Measurements from ENCODE around the gene C1QTNF6. TPM values are rescaled to one million over a fixed set of nuclear protein-coding genes. Genes with fewer than 3 reads are reported as not detected.
"Not testable (repeated sequence)": the region's sequence is repeated elsewhere in the genome, so short reads cannot be mapped to it uniquely, and the experiment has no call there.

C1QTNF6 gene
- total RNA-seq, 1 donor from 2014 or later = 7.1 TPM

DNA sequence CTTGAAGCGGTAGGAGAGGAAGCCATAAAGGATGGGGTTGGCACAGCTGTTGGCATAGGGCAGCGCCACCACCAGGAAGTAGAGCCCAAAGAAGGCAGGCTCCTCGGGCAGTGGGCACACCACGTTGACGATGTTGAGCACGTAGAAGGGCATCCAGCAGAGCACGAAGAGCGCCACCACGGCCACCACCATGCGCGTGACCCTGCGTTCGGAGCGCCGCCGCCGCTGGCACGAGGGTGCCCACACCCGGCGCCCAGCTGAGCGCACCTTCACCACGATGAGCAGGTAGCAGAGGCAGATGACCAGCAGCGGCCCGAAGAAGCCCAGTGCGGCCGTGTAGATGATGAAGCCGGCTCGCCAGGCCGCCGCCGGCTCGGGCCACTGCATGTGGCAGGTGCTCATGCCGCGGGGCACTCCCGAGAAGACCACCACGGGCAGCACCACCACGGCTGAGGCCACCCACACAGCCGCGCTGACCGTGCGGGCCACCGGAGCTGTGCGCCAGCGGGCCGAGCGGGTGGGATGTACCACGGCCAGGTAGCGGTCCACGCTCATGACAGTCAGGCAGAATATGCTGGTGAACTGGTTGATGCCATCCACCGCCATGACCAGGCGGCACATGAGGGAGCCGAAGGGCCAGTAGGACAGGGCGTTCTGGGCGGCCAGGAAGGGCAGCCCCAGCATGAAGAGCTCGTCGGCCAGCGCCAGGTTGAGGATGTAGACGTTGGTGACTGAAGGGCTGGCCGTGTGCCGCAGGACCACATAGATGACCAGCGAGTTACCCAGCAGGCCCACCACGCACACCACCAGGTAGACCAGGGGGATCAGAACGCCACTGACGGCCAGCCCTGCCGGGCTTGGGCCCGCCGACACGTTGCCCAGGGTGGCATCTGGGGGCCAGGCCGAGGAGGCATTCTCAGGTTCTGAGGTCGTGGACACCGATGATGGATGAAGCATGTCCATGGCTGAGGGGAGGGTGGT is 19.1 kb upstream of the C1QTNF6 start:
- DNase-seq (ENCODE audit: low read depth) = no peak

DNA sequence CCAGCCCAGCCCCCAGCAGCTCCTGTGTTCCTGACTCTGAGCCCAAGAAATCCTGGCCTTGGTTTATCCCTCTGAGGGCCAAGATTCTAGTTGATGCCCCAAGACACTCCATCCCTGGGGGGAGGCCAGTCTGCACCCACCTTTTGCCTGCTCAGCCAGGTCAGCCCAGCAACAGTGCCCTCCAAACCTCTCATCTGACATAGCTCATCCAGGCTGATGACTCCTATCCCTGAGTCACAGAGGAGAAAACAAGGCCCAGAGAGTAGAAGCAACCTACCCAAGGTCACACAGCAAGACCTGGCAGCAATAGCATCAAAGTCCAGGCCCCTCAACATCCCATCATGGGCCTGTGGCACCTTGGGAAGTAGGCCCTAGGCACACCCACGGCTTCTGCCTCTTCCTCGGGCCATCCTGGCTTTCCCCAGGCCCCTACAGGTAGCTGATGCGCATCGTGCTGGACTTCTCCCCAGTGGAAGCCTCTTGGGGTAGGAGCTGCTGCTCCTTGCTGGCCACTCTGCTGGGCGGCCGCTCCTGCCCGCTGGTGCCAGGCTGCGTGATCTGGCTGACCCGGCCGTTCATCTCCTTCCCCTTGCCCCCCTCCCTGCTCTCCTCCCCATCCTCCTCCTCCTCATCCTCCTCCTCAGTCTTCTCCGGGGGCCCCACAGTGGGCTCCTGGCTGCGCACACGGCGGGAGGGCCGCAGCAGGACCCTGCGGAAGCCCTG is 18.2 kb upstream of the C1QTNF6 start:
- no peak for DNase-seq (ENCODE audit: low read depth)

DNA sequence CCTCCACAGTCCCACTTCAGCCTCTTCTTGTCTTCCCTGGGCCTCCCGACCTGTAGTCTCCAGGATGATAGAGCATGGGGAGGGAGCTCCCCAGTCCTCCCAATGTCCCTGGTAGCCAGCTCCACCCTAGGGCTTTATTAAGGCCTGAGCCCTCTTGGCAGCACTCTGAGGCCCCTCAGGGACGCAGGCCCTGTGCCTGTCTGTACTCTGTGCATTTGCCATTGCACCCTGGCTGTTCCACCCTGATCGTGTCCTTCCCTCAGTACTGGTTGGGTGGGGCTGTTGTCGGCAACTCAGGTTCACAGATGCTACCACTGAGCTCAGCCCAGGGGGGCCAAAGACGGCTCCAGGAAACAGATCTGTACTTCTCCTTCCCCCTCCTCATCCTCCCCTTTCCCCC is 17.0 kb upstream of the C1QTNF6 start:
- DNase-seq (ENCODE audit: low read depth) = no peak

- DNase-seq (ENCODE audit: low read depth) = no peak
These were observed 16.1 kb upstream of the C1QTNF6 start for GRCh38 chr22:37204045-37204655.

DNA sequence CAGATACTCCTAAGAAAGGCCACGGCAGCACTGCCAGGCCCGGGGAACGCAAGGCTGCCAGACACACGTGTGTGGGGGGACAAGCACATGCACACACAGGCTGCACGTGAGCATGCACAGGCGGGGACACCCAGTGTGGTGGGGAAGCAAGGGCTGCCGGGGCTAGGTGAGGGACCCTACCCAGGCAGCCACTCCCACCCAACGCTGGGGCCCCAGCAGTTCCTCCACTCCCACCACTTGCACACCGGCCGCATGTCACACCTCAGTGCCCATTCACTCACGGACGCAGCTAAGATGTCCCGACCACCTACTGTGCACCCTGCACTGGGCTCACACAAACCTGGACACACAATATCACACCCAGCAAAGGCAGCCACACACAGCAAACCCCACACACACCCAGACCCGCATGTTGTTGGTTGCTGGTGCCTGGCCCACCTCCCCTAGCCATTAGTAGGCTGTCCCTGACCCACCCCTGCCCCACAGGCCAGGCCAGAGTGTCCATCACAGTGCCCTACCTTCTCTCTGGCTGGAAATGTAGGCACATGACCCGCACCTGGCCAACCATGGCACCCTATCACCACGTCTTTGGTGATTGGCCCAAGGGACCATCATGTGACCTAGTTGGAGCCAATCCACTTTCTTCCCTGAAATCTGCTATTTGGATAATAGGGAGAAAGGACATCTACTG is 15.5 kb upstream of the C1QTNF6 start:
- no peak for DNase-seq (ENCODE audit: low read depth)

DNA sequence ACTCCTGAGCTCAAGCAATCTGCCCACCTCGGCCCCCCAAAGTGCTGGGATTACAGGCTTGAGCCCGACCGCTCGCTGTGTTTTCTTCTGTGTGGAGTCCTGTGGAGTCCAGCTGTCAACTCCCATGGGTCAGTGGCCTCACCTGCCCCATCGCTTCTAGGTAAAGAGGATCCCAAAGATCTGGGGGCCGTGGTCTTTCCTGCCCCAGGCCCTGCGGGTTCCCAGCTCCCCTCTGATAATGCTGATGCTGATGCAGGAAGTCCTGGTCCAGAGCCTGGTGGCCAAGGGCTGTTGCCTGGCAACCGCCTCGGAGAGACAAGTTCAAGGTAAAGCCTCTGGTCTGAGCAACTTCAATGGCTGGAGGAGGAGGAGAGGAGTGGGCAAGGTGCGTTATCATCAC is 14.7 kb upstream of the C1QTNF6 start:
- DNase-seq (ENCODE audit: low read depth) = no peak

DNA sequence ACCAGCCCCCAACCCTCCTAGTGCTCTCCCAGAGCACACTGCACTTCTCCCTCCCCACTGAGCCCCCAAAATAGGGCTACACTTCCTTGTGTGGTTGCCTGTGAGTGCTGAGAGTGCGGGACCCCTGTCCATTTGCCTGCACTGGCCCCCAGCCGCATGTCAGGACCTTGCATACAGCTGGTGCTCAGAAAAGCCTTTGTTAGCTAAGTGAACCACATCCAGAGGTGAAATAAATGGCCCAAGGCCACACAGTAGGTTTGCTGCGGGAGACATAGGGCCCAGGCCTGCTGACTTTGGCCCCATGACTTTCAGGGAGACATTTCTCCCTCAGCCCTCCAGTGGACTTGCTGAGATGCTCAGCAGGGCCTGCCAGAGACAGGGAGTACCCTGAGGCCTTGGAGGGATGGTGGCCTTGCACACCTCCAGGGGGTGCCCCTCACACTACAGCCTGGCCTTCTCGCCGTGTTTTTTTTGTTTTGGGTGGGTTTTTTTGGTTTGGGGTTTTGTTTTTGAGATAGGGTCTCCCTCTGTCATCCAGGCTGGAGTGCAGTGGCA is 14.0 kb upstream of the C1QTNF6 start:
- no peak for DNase-seq (ENCODE audit: low read depth)

- not testable (repeated sequence) for DNase-seq (ENCODE audit: low read depth)
These were observed 13.4 kb upstream of the C1QTNF6 start for GRCh38 chr22:37201443-37201820.

- no peak for DNase-seq (ENCODE audit: low read depth)
These were observed 11.7 kb upstream of the C1QTNF6 start for GRCh38 chr22:37199760-37200108.

DNA sequence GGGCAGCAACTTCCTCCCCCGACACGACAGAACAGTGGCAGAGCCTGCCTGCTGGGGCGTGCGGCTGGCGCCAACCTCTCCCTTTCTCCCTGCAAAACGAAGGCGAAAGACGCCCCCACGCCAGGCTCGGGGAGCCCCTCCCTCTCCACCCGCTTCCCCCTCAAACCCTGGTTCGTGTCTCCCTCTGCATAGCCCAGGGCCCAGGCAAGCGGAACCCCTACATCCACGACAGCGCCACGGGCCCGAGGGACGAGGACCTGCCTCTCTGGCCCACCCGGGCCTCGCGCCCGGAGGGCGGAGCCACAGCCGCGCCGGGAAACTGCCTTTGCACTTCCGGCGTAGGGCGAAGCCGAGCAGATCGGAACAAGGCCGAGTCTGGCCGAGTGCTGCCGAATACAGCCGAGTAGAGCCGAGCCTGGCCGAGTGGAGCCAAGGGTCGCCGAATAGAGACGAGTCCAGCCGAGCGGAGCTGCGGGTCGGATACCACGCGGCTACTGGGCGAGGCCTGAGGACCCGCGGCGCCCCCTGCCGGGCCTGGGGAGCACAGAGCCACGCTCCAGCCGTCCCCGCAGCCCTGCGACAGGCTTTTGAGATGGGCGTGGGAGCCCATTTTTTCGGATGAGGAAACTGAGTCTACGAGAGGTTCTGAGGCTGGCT is 11.2 kb upstream of the C1QTNF6 start:
- peak; percentile 91 for DNase-seq (ENCODE audit: low read depth)

GRCh38 chr22:37198258-37199102 is 10.4 kb upstream of the C1QTNF6 start:
- DNase-seq (ENCODE audit: low read depth) = peak; percentile 79

DNA sequence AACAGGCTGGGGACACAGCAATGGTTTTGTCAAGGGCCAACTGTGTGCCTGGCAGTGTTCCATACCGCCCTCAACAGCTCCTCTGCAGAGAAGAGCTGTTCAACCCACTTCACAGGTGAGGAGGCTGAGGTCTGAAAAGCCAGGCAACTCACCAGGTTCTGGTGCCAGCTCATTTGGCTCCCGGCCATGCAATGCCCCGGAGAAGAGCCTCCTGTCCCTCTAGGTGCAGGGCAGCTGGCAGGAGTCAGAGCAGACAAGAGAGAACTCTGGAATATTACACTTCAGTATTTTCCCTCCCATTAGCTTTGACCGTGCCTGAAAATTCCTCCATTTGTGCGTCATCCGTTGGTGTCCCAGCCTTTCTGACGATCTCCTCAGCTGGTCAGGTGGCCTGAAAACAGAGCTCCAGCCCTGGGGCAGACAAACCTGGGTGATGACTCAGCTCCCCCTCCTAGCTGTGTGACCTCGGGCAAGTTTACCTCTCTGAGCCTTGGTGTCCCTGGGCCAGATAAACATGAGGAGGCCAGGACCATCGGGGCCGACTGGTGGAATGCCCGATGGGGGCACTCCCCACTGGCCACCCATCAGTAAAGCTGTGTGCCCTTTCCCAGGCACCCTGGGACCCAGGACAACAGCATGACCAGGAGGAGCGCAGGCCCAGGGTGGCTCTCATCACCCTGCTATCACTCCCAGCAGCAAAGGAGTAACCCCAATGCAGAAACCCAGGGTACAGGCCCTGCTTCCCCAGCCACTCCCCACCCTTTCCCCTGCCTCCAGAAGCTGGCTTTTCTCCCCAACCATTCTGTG is 9.6 kb upstream of the C1QTNF6 start:
- DNase-seq (ENCODE audit: low read depth) = peak; percentile 94

DNA sequence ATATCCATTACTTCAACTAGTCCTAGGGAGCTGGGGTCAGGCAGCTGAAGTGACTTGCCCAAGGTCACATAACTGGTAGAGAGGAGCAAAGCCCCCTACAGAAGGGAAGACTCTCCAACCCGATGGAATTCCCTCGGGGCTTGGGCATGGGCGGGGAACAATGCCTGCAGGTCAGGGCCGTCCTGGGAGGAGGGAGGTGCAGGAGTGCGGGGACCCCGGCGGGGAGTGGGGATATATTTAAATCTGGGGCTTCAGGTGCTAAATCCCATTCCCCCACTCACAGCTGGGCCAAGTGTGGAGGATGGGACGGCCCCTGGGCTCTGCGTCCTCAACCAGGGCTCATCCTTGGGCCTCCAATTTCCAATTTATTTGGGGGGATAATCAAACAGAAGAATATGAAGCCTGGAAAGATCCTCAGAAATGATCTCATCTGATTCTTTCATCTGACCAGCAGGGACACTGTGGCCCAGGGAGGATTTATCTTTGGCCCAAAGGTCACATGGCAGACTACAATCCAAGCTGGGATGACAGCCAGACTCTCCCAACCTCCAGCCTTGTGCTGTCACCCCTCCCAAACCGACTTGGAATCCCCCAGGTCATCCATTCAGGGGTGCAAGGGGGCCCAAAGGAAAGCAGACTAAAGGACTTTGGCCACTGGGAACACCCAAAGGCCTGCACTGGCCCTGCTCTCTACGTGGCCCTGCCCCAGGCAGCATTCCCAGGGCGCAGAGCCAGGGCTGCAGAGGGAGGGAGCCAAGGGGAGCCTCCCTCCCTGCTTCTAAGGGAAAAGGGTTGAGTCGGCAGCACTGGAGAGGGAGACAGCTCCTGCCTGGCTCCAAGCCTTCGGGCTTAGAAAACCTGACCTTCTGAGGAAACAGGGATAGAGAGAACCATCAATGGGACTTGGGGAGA is 8.7 kb upstream of the C1QTNF6 start:
- peak; percentile 77 for DNase-seq (ENCODE audit: low read depth)

GRCh38 chr22:37195921-37196320 is 7.9 kb upstream of the C1QTNF6 start:
- no peak for DNase-seq (ENCODE audit: low read depth)

- DNase-seq (ENCODE audit: low read depth) = no peak
These were observed 6.7 kb upstream of the C1QTNF6 start for GRCh38 chr22:37194750-37195149.

DNA sequence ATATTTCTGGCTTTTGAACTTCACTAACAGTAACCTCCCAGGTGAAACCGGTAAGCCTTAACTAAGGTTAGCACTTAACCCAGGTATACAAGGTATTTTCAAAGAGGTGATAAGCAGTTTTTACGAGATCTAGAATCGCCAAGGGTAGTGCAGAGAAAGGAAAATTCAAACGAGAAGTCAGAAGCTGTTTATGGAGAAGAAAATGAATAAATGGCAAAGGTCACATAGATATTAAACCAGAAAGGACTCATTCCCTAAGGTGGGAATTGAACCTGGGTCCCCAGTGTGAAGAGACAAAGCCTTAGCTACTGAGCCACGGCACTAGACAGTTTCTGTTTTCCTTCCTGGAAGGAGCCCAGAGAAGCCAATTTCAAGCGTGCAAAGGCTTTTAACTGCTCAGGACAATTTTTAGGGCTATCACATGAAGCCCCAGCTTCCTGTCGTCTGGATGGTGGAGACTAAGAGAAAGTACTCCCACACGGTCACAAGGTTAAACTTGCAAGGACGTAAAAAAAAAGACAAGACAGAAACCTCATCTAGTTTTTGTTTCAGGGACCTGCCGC is 5.7 kb upstream of the C1QTNF6 start:
- DNase-seq (ENCODE audit: low read depth) = no peak

- DNase-seq (ENCODE audit: low read depth) = no peak
These were observed 4.7 kb upstream of the C1QTNF6 start for GRCh38 chr22:37192741-37193140.

DNA sequence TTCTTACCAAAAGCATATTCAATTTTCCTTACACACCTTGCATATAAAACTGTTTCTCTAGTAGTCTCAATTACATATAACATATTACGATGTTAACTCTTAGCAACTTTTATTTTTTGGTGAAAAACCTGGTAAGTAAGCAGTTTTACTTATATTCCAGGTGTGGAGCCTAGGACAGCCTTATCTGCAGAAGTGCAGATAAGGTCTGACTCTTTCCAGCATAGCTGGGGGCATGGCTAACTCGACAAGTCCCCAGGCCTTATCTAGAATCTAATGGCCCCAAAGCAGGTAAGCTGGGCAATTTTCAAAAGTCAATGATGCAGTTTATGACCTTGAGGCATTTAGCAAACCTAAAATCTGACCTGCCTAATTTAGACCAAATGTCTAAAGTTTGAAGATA is 4.2 kb upstream of the C1QTNF6 start:
- DNase-seq (ENCODE audit: low read depth) = no peak

Measured in renal cortical epithelial cell (primary cell).